ENCODE measurements around the gene MAPK14. TPM values are rescaled to one million over a fixed set of nuclear protein-coding genes. Genes with fewer than 3 reads are reported as not detected.
"Not testable (repeated sequence)": the region's sequence is repeated elsewhere in the genome, so short reads cannot be mapped to it uniquely, and the experiment has no call there.

The MAPK14 gene
- total RNA-seq, 1 donor from 2014 or later, result 27.3 TPM

- no peak overlapping the region for H3K4me3 ChIP-seq (ENCODE audit: low read depth, low read length)
- DNase-seq (ENCODE audit: low read depth), result no peak
- no peak for TF ChIP-seq CTCF (conservative IDR thresholded peaks at IDR 0.05; ENCODE audit: low read depth, low read length)
Observed at GRCh38 chr6:36120539-36120938, 92.9 kb downstream of the MAPK14 start.

- no peak overlapping the region for H3K4me3 ChIP-seq (ENCODE audit: low read depth, low read length)
- no peak for DNase-seq (ENCODE audit: low read depth)
- peak; percentile 5 for TF ChIP-seq CTCF (conservative IDR thresholded peaks at IDR 0.05; ENCODE audit: low read depth, low read length)
Observed at GRCh38 chr6:36120979-36121786, 93.6 kb downstream of the MAPK14 start.

- no peak for DNase-seq (ENCODE audit: low read depth)
- TF ChIP-seq CTCF (conservative IDR thresholded peaks at IDR 0.05; ENCODE audit: low read depth, low read length), result no peak
- no peak overlapping the region for H3K4me3 ChIP-seq (ENCODE audit: low read depth, low read length)
Observed at GRCh38 chr6:36121787-36122494, 94.3 kb downstream of the MAPK14 start.

GRCh38 chr6:36122495-36123269, 95.1 kb downstream of the MAPK14 start:
- no peak for DNase-seq (ENCODE audit: low read depth)
- TF ChIP-seq CTCF (conservative IDR thresholded peaks at IDR 0.05; ENCODE audit: low read depth, low read length), result no peak
- H3K4me3 ChIP-seq (ENCODE audit: low read depth, low read length), result no peak overlapping the region

GRCh38 chr6:36123270-36124139, 95.9 kb downstream of the MAPK14 start:
- DNase-seq (ENCODE audit: low read depth), result no peak
- H3K4me3 ChIP-seq (ENCODE audit: low read depth, low read length), result no peak overlapping the region
- peak; percentile 83 for TF ChIP-seq CTCF (conservative IDR thresholded peaks at IDR 0.05; ENCODE audit: low read depth, low read length)

- not testable (repeated sequence) for DNase-seq (ENCODE audit: low read depth); H3K4me3 ChIP-seq (ENCODE audit: low read depth, low read length)
Observed at GRCh38 chr6:36124346-36124745, 96.7 kb downstream of the MAPK14 start.
